PFSK-1 (cell line): ENCODE data around the gene SOX8. TPM values are rescaled to one million over a fixed set of nuclear protein-coding genes. Genes with fewer than 3 reads are reported as not detected.

Source experiments
- FOXP2 ChIP-seq: optimal IDR thresholded peaks from 2 replicates; pipeline ENCODE3; 2011; ENCODE audit warnings: borderline replicate concordance, control low read depth, inconsistent platforms; ENCODE audit not compliant: insufficient read depth; ENCODE audit errors: extremely low read length, extremely low read depth
- POLR2AphosphoS5 ChIP-seq: IDR thresholded peaks from 2 replicates; pipeline ENCODE4 v1.6.1; 2012; ENCODE audit warnings: low read depth, mild to moderate bottlenecking, control low read depth, low read length, moderate library complexity
- REST ChIP-seq, 2 experiments: IDR thresholded peaks; 2 replicates each; pipeline versions ENCODE4 v1.6.1 to v1.8.0; 2011 to 2012; ENCODE audit warnings: low read depth in 2 of 2, low read length in 2 of 2, control low read depth in 1 of 2, inconsistent platforms in 1 of 2, mild to moderate bottlenecking in 1 of 2, moderate library complexity in 1 of 2; ENCODE audit not compliant: insufficient read depth in 1 of 2
- SIN3A ChIP-seq: IDR thresholded peaks from 2 replicates; pipeline ENCODE4 v1.6.1; 2012; ENCODE audit warnings: mild to moderate bottlenecking, low read length, moderate library complexity, borderline replicate concordance; ENCODE audit not compliant: insufficient read depth
- TAF1 ChIP-seq: IDR thresholded peaks from 2 replicates; pipeline ENCODE4 v1.6.1; 2012; ENCODE audit warnings: low read length, control low read depth, borderline replicate concordance; ENCODE audit not compliant: insufficient read depth
- polyA plus RNA-seq: library from polyadenylated mRNA; unstranded; fragments of >200 nt; gene quantifications from one replicate; pipeline ENCODE4 v1.2.1, GENCODE V29; 2012; ENCODE audit warnings: low read depth, missing spikeins; ENCODE audit not compliant: insufficient read length

The SOX8 gene
- polyA plus RNA-seq, result 35.7 TPM

- TF ChIP-seq FOXP2, result no peak
- TF ChIP-seq REST (IDR thresholded peaks at IDR 0.05; ENCODE audit: insufficient read depth in 1 of 2, low read depth in 2 of 2, low read length in 2 of 2), result no peak
- TF ChIP-seq SIN3A, result no peak
- TF ChIP-seq TAF1, result no peak
- TF ChIP-seq POLR2AphosphoS5, result no peak
Measured at GRCh38 chr16:981695-982144, at the start of gene SOX8. Gene SOX8, plus strand, starts transcription at chr16:981770. Its CDS starts 153 bp downstream, at chr16:981923.

- no peak for TF ChIP-seq POLR2AphosphoS5
- no peak for TF ChIP-seq TAF1
Measured at GRCh38 chr16:932831-933330, 48.7 kb upstream of the SOX8 start.

- TF ChIP-seq POLR2AphosphoS5, result no peak
- TF ChIP-seq TAF1, result no peak
- no peak for TF ChIP-seq FOXP2
- no peak for TF ChIP-seq REST (IDR thresholded peaks at IDR 0.05; ENCODE audit: insufficient read depth in 1 of 2, low read depth in 2 of 2, low read length in 2 of 2)
- TF ChIP-seq SIN3A, result no peak
Measured at GRCh38 chr16:933581-933980, 48.0 kb upstream of the SOX8 start.

GRCh38 chr16:934178-934577 is 47.4 kb upstream of the SOX8 start:
- TF ChIP-seq POLR2AphosphoS5 (no peak), SIN3A (no peak), TAF1 (no peak), FOXP2 (no peak), REST (IDR thresholded peaks at IDR 0.05; ENCODE audit: insufficient read depth in 1 of 2, low read depth in 2 of 2, low read length in 2 of 2) (no peak)

- no peak for TF ChIP-seq SIN3A
- no peak for TF ChIP-seq TAF1
- no peak for TF ChIP-seq POLR2AphosphoS5
- no peak for TF ChIP-seq FOXP2
- no peak for TF ChIP-seq REST (IDR thresholded peaks at IDR 0.05; ENCODE audit: insufficient read depth in 1 of 2, low read depth in 2 of 2, low read length in 2 of 2)
Measured at GRCh38 chr16:935684-936083, 45.9 kb upstream of the SOX8 start.
